Liver (tissue), 9 donors: ENCODE results near the gene PLAC8L1. TPM values are rescaled to one million over a fixed set of nuclear protein-coding genes. Genes with fewer than 3 reads are reported as not detected.

Source experiments
- DNase-seq: peaks from one replicate; pipeline ENCODE4 v3.0.0-alpha.2; 2017; ENCODE audit warnings: low spot score
- H3K27ac ChIP-seq, 2 donors: one replicate each; pipeline ENCODE4 v1.7.0; 2013; ENCODE audit warnings: inconsistent platforms in 2 of 2, low read length in 2 of 2, control low read depth in 1 of 2, low read depth in 1 of 2, mild to moderate bottlenecking in 1 of 2
- H3K27me3 ChIP-seq, 4 donors: one replicate each; pipeline versions ENCODE4 v1.6.1 to v1.7.0; 2013; ENCODE audit warnings: low read length in 3 of 4, inconsistent platforms in 1 of 4, mild to moderate bottlenecking in 1 of 4, moderate library complexity in 1 of 4; ENCODE audit not compliant: control insufficient read depth in 4 of 4, insufficient read depth in 4 of 4
- H3K36me3 ChIP-seq, 4 donors: one replicate each; pipeline versions ENCODE4 v1.6.1 to v1.7.0; 2013; ENCODE audit warnings: low read length in 3 of 4, mild to moderate bottlenecking in 3 of 4, low read depth in 1 of 4, moderate library complexity in 1 of 4; ENCODE audit not compliant: control insufficient read depth in 4 of 4, insufficient read depth in 3 of 4
- H3K4me1 ChIP-seq, 4 donors: one replicate each; pipeline versions ENCODE4 v1.6.1 to v1.7.0; 2013; ENCODE audit warnings: low read length in 3 of 4, mild to moderate bottlenecking in 3 of 4, moderate library complexity in 1 of 4; ENCODE audit not compliant: control insufficient read depth in 4 of 4, insufficient read depth in 4 of 4
- H3K4me3 ChIP-seq, 3 donors: one replicate each; pipeline versions ENCODE4 v1.6.1 to v1.7.0; 2013; ENCODE audit warnings: low read length in 3 of 3, control low read depth in 1 of 3, low read depth in 1 of 3, mild to moderate bottlenecking in 1 of 3
- H3K9ac ChIP-seq, 2 donors: one replicate each; pipeline ENCODE4 v1.7.0; 2013; ENCODE audit warnings: low read length in 2 of 2, mild to moderate bottlenecking in 2 of 2, moderate library complexity in 2 of 2, control low read depth in 1 of 2, low read depth in 1 of 2
- H3K9me3 ChIP-seq, 4 donors: one replicate each; pipeline versions ENCODE4 v1.6.1 to v1.7.0; 2013; ENCODE audit warnings: low read length in 3 of 4; ENCODE audit not compliant: control insufficient read depth in 4 of 4
- ATF3 ChIP-seq: IDR thresholded peaks from 2 replicates; pipeline ENCODE4 v1.6.1; 2016; ENCODE audit warnings: antibody characterized with exemption
- CTCF ChIP-seq: fragments of 150-350 bp; IDR thresholded peaks from 2 replicates; pipeline ENCODE4 v1.5.1; 2017; ENCODE audit warnings: improper control_type of control experiment, low read depth, low read length; ENCODE audit not compliant: missing input control
- FOXA1 ChIP-seq: IDR thresholded peaks from 2 replicates; pipeline ENCODE4 v1.6.1; 2016; ENCODE audit warnings: antibody characterized with exemption
- FOXA2 ChIP-seq: IDR thresholded peaks from 2 replicates; pipeline ENCODE4 v1.6.1; 2016; ENCODE audit warnings: antibody characterized with exemption
- HNF4A ChIP-seq, 2 donors: conservative IDR thresholded peaks; 2 replicates each; pipeline ENCODE4 v1.6.1; 2016; ENCODE audit warnings: antibody characterized with exemption in 2 of 2, mild to moderate bottlenecking in 2 of 2
- HNF4G ChIP-seq: IDR thresholded peaks from 2 replicates; pipeline ENCODE4 v1.6.1; 2016; ENCODE audit warnings: antibody characterized with exemption
- JUND ChIP-seq, 2 donors: IDR thresholded peaks; 2 replicates each; pipeline ENCODE4 v1.6.1; 2016; ENCODE audit warnings: antibody characterized with exemption in 2 of 2
- MAX ChIP-seq: IDR thresholded peaks from 2 replicates; pipeline ENCODE4 v1.6.1; 2016; ENCODE audit warnings: antibody characterized with exemption
- NR2F2 ChIP-seq: IDR thresholded peaks from 2 replicates; pipeline ENCODE4 v1.6.1; 2016; ENCODE audit warnings: antibody characterized with exemption
- RAD21 ChIP-seq, 2 donors: IDR thresholded peaks; 2 replicates each; pipeline ENCODE4 v1.6.1; 2016; ENCODE audit warnings: antibody characterized with exemption in 2 of 2, mild to moderate bottlenecking in 2 of 2
- SP1 ChIP-seq: IDR thresholded peaks from 2 replicates; pipeline ENCODE4 v1.6.1; 2018; ENCODE audit warnings: antibody characterized with exemption, mild to moderate bottlenecking
- TAF1 ChIP-seq: conservative IDR thresholded peaks from 2 replicates; pipeline ENCODE4 v1.6.1; 2016; ENCODE audit warnings: antibody characterized with exemption, mild to moderate bottlenecking
- YY1 ChIP-seq: IDR thresholded peaks from 2 replicates; pipeline ENCODE4 v1.6.1; 2016; ENCODE audit warnings: antibody characterized with exemption, mild to moderate bottlenecking
- ZBTB33 ChIP-seq: IDR thresholded peaks from 2 replicates; pipeline ENCODE4 v1.6.1; 2016; ENCODE audit warnings: antibody characterized with exemption
- WGBS: extraction: QIAGEN DNeasy Blood & Tissue Kit; methylation state at CpG from one replicate; pipeline ENCODE4 v1.1.7; 2013; 5-methylcytosine and 5-hydroxymethylcytosine counted together
- polyA plus RNA-seq, 2 donors: library from polyadenylated mRNA; stranded (reverse) in 1 of 2; unstranded in 1 of 2; fragments of 200-250 nt in 1 of 2; fragments of >200 nt in 1 of 2; fragmentation: Nextera tagmentation in 1 of 2; extraction: Ambion mirVana in 1 of 2; gene quantifications; one replicate each; pipeline versions ENCODE4 v1.2.1 to v1.2.3, GENCODE V29; 2013 to 2015
- total RNA-seq, 2 donors: library from RNA; depleted of rRNA; stranded (reverse); fragments of >200 nt; gene quantifications; one replicate each; pipeline ENCODE4 v1.2.3, GENCODE V29; 2014
- donor health status: healthy.
- donor health status: healthy.
- donor health status: healthy.
- donor health status: healthy.
- donor health status: healthy.

The PLAC8L1 gene
- total and polyA plus RNA-seq, 4 donors = 0.28 TPM; not detected in 3

- TF ChIP-seq HNF4G (no peak), ATF3 (no peak), RAD21 (IDR thresholded peaks at IDR 0.05) (no peak), MAX (no peak), HNF4A (conservative IDR thresholded peaks at IDR 0.05) (no peak), ZBTB33 (no peak)
- no peaks in the 10 kb centered on the region for H3K4me1 ChIP-seq
- no peak overlapping the region for H3K27ac ChIP-seq
- no peaks in the 10 kb centered on the region for H3K27me3 ChIP-seq
- H3K36me3 ChIP-seq = no peaks in the 10 kb centered on the region
- H3K9me3 ChIP-seq = no peaks in the 10 kb centered on the region
- no peak for DNase-seq
- H3K9ac ChIP-seq = no peak overlapping the region
- 93% methylated on average over 2 of the region's 2 CpGs for WGBS
- no peak overlapping the region for H3K4me3 ChIP-seq
These were observed 32.8 kb downstream of the PLAC8L1 start for GRCh38 chr5:146072595-146072994.

- Histone ChIP-seq H3K27ac (no peak overlapping the region), H3K4me3 (no peak overlapping the region), H3K9me3 (no peaks in the 10 kb centered on the region), H3K27me3 (no peaks in the 10 kb centered on the region), H3K36me3 (no peaks in the 10 kb centered on the region), H3K9ac (no peak overlapping the region), H3K4me1 (no peaks in the 10 kb centered on the region)
- 66% methylated on average over 4 of the region's 4 CpGs for WGBS
- TF ChIP-seq ZBTB33 = no peak
- TF ChIP-seq YY1 = no peak
- TF ChIP-seq TAF1 = no peak
- TF ChIP-seq CTCF = no peak
- no peak for TF ChIP-seq SP1
- TF ChIP-seq NR2F2 = no peak
- TF ChIP-seq FOXA1 = no peak
- no peak for TF ChIP-seq JUND (IDR thresholded peaks at IDR 0.05)
- TF ChIP-seq FOXA2 = no peak
- TF ChIP-seq ATF3 = no peak
- no peak for TF ChIP-seq HNF4A (conservative IDR thresholded peaks at IDR 0.05)
- TF ChIP-seq HNF4G = no peak
- TF ChIP-seq RAD21 (IDR thresholded peaks at IDR 0.05) = no peak
- TF ChIP-seq MAX = no peak
- DNase-seq = no peak
These were observed 34.2 kb downstream of the PLAC8L1 start for GRCh38 chr5:146071171-146071570.
